HG03457 (cell line): ENCODE data around the gene RNF26.
A peak's percentile ranks its signal among the peaks of the same experiment; 100 is the strongest.

Experiments
- ATAC-seq: cut with Tn5 transposase; IDR thresholded peaks from one replicate; pipeline ENCODE4 v1.9.1; 2021; ENCODE audit warnings: moderate number of reproducible peaks; ENCODE audit not compliant: unreplicated experiment

RNF26 gene

DNA sequence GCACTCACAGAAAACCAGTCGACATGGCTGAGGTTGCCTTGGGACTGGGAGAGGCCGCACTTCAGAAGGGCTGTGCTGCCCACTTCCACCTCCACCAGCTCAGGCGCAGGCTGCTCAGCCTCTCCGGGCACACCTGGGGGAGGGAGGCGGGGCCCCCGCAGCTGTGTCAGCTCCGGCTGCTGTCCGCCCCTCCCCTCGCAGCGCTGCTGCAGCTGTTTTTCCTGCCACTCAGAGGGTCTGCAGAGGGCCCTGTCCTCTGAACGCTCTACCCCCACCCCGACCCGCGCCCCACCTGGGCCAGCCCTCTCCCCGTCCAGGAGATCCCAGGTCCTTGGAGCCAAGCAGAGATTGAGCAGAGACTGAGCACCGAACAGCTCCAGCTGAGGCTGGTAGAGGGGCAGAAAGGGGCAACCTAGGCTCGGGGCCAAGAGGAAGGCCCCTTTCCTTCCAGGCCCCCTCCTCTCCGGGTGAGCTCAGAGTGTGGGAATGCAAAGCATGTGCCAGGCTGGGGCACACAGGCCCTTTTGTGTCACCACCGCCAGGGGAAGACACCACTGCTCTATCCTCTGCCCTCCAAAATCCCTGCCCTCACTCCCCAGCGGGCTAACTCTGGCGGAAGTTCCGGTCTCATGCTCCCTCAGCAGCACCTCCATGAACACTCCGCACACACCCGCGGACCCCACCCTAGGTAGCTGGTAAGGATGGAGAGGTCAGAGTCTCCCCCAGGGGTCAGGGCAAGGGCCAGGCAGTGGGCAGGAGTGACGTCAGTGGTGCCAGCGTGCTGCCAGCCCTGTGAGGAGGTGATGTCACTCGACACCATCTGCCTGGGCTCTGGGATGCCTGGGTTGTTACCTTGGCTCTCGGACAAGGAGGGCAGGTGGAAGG is 19.0 kb upstream of the RNF26 start:
- ATAC-seq = no peak

DNA sequence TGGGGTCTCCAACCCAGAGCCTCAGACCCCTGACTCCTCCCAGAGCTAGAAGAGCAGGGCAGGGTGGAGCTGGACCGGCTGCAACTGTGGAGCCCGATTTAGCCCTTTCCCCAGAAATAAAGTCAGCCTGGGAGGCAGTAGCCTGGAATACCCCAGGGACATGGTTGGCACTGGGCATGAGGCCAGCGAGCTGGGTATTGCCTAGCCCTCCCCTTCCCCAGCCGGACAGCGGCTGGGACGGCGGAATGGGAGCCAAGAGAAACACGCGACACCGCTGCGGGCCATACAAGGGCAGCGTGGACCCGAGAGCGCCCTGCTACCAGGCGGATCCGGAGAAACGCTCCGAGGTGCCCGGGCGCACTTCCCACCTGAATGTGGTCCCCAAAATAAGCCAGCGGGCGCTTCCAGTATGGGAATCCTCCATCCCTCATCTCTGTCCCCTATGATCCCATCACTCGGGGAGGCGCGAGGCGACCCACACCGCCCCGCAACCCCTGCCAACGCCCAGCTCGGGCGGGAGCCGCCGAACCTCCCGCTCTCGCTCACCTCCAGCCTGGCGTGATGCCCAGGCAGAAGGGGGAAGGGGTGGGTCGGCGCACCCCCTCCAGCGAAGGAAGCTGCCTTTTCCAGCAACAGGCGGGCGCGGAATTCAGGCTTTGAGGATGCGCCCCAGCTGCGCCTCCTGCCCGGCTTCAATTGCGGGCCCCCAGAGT is 18.2 kb upstream of the RNF26 start:
- no peak for ATAC-seq

DNA sequence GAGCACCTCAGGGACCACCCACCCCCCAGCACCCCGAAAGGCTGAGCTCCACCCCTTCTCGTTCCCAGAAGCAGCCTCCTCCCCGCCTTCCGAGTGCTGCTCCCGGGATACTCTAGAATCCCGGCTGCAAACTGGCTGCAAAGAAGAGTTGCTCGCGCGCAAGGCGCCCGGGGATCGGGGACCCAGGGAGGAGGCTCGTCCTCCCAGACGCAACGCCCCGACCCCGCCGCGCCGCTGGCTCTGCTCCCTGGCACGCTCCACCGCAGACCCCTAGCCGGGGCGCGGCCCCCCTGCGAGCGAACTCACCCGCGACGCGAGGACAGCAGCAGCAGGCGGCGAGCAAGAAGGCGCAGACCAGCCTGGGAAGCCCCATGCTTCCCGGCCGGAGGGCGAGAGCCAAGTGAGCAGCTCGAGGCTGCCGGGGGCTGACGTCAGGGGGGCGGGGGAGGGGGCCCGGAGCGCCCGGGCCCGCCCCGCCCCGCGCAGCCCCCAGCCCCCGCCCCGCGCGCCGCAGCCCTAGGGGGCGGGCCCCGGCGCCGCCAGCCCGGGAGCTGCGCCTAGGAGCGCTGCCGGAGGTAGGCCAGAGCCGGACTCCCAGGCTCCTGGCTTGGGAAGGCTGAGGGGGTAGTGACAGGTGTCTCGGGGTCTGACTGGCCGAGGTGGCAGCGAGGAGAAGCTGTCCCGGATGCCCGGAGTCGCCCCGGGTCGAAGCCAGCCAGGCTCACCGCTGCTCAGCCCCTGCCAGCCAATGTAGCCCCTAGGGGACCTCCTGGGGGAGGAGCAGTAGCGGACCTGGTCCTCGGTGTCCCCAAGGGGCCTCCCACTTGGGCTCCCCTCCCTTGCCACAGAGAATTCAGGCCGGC is 17.4 kb upstream of the RNF26 start, which contains the start of gene MCAM:
Gene MCAM (minus strand): TSS at position 402 of the 863 bp plus-strand sequence. CDS start 29 bp downstream, at position 373.
- ATAC-seq = no peak

DNA sequence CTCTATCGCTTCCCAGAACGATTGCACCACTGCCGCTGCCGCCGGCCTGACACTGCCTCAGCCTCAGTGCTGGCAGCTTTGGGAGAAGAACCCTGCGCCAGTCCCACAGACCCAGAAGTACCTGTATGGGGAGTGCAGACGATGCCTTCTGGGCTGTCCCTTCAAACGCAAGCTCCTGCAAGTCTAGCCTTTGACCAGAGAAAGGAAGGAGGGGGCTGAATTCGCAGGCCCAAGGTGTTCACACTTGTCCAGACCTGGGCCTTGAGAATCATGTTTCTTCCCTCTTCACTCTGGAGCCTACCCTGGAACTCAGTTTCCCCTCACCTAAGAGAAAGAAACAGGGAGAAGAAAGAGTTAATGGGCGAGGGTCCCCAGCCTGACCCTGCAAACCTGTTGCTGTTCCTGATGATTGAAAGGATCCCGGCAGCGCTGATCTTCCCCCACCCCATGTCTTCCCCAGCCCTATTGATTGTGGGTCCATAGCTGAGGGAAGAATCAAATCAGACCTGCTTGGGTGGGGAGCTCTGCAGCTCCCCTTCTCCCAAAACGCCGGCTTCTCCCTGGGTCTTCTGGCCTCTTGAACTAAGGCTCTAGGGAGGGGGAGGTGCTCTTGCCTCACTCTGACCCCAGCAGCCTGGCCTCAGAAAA is 16.6 kb upstream of the RNF26 start:
- ATAC-seq = no peak

DNA sequence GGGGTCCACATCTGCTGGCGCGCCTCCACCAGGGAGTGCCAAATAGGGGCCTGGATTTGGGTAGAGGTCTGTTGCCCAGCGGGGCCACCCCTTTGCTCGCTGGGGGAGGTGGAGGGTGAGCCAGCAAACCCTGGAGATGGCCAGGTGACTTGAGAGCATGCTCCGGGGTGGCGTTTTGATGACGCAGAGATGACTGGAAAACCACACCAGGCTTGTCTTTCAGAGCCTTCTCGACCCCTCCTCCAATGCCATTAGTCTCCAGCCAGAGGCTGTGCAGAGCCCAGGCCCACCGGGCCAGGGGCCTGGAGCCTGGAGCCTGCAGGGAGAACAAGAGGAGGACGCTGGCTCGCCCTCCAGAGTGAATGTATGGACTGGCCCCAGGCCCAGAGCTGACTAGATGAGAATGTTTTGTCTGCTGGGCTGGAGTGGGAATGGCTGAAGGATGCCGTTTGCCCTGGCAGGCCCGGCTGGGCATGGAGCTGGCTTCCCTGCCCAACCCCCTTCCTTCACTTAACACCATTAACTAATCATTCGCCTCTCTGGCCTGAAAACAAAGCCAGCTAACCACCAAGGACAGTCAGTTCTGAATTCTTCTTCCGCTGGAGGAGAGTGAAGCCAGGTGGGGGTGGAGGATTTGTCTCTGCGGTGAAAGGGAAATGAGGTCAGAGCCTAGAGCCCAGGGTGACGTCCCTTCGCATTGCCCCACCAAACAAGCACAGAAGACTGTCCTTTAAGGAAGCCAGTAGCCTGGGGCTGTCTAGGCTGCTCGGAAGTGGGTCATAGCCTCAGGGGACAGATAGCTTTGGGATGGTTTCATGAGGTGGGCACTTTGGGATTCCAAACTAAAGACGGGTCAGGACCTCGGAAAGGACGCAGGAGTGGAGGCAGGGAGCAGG is 15.8 kb upstream of the RNF26 start:
- ATAC-seq = no peak

DNA sequence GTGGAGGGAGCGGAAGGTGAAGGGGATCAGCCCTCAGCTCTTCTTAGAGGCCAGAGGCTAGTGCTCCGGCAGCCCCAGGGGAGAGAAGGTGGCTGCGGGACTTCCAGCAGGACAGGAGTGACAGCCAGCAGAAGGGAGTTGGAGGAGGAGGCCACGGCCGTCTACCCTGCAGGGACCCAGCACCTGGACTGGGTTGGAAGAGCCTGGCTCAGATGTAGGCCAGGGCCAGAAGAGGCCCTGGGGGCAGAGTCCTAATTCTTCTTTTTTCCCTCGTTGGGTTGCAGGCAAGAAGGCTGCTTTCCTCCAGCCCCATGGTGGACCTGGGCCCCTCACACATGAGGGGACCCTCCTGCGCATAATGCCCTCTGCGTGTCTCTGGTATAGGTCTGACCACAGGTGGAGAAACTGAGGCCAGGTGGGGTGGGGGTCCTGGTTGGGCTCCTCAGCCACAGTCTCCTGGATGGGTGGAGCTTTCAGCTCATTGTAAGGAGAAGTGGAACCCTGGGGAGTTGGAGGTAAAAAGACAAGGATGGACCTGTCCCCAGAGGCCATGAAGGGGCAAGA is 15.1 kb upstream of the RNF26 start:
- ATAC-seq = no peak

DNA sequence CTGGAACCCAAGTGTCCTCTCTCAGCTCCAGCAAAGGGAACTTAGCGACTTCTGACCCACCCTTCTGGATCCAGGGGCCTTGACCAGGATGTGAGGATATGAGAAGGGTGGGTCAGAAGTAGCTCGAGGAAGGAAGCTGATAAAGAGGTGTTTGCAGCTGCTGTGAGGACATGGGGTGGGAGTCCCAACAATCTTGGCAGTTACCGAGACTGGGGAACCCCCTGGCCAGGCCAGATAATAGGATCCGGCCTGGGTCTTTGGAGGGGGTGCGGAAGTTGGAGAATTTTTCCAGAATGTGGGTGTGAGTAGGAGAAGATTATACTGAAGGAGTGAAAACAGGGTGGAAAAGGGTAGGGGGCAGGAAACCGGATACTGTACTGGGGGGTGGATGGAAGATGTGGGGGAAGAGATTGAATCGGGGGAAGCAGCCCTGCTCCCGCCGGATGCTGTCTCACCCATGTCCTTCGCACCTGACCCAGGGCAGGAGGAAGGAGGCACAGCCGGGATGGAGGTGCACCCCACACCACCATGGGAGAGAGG is 14.6 kb upstream of the RNF26 start:
- ATAC-seq = no peak

DNA sequence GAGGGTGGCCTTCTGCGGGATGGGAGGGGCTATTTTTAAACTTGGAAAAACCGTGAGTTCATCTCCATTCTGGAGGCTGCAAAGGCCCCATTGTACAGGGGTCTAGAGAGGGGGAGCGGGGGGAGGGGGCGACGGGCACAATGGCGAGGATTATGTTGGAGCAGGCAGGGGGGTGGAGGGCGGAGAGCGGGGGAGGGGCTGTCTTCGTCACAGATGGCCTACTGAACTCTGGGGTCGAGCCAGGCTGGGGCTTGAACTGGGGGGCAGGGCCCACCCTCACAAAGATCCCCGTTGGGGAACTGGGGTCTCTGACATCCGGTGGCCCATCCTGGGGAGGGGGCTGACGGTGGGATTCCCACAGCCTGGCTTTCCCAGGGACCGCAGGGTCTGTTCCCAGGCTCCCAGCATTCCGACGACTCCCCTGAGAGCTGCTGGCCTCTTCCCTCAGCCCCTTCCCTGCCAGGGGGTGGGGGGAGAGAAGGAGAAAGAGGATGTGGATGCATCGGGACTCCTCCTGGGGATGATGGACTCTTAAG is 14.0 kb upstream of the RNF26 start:
- ATAC-seq = no peak

DNA sequence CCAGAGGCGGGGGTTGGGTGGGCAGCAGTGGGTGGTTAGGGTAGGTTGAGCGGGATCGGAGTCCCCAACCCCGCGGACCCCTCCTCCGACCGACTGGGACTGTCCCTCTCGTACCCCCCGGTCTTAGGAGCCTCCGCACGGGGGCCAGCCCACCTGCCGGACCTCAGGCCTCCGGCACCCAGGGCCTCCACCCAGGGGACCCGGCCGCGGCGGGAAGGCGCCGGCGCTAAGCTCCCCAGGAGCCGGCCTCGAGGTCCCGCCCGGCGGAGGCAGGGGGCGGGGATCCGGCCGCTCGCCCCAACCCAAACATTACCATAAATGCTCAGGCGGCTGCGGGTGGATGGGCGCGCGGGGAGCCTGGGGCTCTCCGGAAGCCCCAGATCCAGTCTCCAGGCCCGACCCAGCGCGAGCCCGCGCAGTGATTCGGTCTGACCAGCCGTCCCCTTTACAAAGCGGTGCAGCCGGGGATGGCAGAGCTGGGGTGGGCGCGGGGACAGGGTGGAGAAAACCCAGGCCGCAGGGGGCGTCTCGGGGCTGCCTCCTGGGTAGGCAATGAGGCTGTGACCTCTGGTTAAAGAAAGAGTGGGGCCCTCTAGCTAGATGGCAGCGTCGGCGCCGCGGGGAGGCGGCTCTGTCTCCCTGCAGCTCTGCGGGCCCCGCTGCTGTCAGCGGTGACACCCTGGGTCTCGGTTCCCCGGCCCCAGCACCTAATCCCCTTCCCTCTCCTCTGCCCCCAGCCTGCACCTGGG is 13.4 kb upstream of the RNF26 start:
- peak; percentile 38 for ATAC-seq

DNA sequence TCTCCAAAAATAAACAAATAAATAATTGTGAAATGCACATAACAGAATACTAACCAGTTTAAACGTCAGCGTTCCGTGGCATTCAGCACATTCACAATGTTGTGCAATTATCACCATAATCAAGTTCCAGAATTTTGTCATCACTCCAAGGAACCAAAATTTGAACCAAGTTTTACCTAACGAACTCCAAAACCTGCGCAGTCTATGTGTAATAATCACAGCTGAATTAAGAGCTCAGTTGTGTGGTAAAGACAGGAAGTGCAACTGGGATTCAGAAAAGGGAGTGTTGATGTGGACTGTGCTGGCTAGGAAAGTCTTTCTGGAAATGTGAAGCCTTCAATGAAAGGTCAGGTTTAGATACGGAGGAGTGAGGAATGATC is 12.0 kb upstream of the RNF26 start:
- ATAC-seq = no peak

DNA sequence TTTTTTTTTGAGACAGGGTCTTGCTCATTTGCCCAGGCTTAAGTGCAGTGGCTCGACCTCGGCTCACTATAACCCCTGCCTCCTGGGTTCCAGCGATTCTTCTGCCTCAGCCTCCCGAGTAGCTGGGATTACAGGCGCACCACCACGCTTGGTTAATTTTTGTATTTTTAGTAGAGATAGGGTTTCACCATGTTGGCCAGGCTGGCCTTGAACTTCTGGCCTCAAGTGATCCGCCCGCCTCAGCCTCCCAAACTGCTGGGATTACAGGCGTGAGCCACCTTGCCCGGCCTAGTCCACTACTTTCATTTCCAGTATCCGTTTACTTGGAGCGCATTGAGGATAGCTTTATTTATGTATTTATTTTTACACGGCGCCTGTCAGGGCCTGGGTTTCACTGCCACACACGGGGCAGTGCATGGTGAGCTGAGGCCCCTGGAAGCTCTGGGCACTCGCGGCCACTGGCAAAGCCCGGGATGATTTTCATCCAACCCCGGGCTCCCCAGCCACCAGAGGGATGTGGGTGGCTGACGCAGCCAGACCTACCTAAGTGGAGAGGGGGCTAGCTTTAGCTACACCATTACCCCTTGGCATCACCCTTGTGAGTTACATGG is 11.3 kb upstream of the RNF26 start:
- ATAC-seq = no peak

DNA sequence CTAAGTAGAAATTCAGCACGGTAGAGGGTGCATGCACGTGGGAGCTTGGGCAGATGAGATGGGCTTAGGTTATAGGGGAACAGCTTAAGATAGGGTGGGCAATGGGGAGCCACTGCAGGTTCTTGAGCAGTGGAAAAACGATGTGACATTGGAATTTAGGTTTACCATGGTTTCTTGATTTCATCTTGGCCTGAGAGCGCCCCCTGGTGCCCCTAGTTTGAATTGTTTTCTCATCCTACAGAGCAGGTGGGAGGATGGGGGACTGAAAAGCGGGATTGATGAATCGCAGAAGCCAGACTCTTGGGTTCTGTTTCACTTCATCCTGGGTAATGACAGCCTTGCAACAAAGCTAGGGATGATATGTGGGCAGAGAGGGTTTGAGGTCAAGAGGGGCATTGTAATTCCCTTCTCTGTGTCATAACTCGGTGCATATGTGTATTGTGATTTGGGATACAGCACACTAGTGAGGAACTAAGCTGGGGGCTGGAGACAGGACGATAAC is 10.7 kb upstream of the RNF26 start:
- no peak for ATAC-seq

DNA sequence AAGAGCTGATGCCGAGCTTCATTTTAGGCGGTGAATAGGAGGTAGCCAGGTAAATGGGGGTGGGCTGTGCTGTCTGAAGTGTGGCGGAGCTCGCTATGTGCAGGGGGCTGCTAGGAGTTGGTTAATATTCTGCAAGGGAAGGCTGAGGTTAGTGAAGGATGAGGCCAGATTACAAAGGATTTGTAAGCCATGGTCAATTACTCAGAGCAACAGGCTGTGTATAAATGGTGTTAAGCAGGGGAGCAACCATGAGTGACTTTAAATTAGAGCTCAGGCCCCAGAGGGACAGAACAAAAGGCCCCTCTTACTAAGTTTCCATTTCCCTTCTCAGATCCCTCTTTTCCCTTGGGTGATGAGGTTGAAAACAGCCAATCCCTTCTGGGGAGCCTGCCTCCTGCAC is 10.1 kb upstream of the RNF26 start:
- ATAC-seq = no peak

DNA sequence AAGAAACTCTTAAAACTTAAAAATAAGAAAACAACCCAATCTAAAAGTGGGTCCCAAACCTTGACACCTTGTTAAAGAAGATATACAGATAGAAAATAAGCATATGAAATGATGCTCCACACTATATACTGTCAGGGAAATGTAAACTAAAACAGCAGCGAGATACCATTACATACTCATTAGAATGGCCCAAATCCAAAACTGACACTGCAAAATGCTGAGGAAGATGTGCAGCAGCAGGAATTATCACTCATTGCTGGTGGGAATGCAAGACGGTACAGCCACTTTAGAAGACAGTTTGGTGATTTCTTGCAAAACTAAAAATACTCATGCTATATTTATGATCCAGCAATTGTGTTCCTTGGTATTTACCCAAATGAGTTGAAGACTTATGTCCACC is 5.0 kb upstream of the RNF26 start:
- no peak for ATAC-seq

DNA sequence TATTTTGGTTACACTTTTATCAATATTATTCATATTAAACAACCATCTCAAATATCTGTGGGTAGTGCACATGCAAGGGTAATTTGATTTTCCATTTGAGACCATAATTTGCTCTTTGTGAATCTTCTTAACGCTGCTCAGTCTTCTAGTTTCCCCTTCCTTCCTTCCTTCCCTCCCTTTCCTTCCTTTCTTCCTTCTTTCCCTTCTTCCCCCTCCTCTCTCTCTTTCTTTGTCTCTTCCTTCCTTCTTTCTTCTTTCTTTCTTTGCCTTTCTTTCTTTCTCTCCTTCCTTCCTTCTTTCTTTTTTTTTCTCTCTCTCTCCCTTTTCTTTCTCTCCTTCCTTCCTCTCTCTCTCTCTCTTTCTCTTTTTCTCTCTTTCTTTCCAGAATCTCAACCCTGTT is 4.1 kb upstream of the RNF26 start:
- no peak for ATAC-seq

DNA sequence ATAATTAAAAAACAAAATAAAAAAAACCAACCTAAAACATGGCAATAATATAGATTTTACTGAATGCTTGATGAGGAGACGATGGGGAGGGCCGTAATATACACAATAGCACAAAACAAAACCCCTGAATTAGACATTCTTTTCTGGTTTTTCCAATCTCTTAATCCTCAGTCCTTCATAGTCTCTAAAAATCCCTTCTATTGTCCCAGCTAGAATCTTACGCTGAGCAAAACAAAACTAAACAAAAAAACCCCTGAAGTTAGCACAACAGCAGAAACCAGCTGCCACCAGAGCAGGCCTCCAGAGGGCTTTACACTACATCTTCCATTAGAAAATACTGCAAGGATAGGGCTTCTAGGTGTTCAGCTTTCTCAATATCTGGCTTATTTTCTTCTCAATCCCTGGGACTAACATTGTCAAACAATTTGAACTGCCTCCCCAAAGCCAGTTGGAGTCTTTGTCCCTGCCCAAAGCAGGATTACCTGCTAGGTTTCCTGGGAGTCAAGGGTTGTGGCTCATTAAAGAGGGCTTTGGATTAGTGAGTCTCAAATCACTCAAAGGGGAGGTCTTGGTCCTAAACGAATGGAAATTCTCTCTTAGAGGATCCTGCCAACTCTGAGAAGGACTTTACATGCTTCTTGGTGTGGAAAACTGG is 2.1 kb upstream of the RNF26 start:
- ATAC-seq = no peak

DNA sequence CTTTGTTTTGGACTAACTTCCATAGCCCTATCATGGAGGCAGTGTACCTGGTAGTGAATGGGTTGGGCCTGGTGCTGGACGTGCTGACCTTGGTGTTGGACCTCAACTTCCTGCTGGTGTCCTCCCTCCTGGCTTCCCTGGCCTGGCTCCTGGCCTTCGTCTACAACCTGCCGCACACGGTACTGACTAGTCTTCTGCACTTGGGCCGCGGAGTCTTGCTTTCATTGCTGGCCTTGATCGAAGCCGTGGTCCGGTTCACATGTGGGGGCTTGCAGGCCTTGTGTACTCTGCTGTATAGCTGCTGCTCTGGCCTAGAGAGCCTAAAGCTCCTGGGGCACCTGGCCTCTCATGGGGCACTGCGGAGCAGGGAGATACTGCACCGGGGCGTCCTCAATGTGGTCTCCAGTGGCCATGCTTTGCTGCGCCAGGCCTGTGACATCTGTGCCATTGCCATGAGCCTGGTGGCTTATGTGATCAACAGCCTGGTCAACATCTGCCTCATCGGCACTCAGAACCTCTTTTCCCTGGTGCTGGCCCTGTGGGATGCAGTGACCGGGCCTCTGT is 846 bp downstream of the RNF26 start:
- ATAC-seq = no peak
